Fibroblast of lung (primary cell): ENCODE data around the gene GTF2A1.

Source experiments
- CTCF ChIP-seq, 2 donors: IDR thresholded peaks in 1 of 2; conservative IDR thresholded peaks in 1 of 2; 1 replicate in 1 of 2; 2 replicates in 1 of 2; pipeline ENCODE4 v1.5.1; 2011 to 2012; ENCODE audit warnings: low read length in 2 of 2, control low read depth in 1 of 2, inconsistent platforms in 1 of 2, low read depth in 1 of 2, mild to moderate bottlenecking in 1 of 2
- EZH2 ChIP-seq: IDR thresholded peaks from 2 replicates; pipeline ENCODE4 v1.5.1; 2012; ENCODE audit warnings: low read length, control low read depth, mild to moderate bottlenecking; ENCODE audit errors: missing control alignments

- no peak for TF ChIP-seq CTCF (conservative IDR thresholded peaks at IDR 0.05 in 1 of 2, IDR thresholded peaks at IDR 0.05 in 1 of 2; ENCODE audit: low read depth in 1 of 2, low read length in 2 of 2)
- TF ChIP-seq EZH2 = no peak
Measured at GRCh38 chr14:81170829-81171195, 49.9 kb downstream of the GTF2A1 start.
